Transverse colon (tissue), 4 donors: ENCODE results near the gene PTPRG. TPM values are rescaled to one million over a fixed set of nuclear protein-coding genes. Genes with fewer than 3 reads are reported as not detected.

Source experiments
- DNase-seq: peaks from one replicate; pipeline ENCODE4 v3.0.0-alpha.2; 2019
- H3K27ac ChIP-seq, 4 donors: fragments of 200-600 bp; sonication (generic); 2 replicates each; pipeline ENCODE4 v1.5.1; 2016 to 2018; ENCODE audit warnings: inconsistent platforms in 4 of 4
- H3K27me3 ChIP-seq: fragments of 200-600 bp; sonication (generic); 2 replicates; pipeline ENCODE4 v1.5.1; 2017; ENCODE audit warnings: inconsistent platforms
- H3K36me3 ChIP-seq, 4 donors: fragments of 200-600 bp; sonication (generic); 2 replicates each; pipeline ENCODE4 v1.5.1; 2017 to 2019; ENCODE audit warnings: inconsistent platforms in 4 of 4
- H3K4me1 ChIP-seq, 4 donors: fragments of 200-600 bp; sonication (generic); 2 replicates each; pipeline ENCODE4 v1.5.1; 2017 to 2020; ENCODE audit warnings: inconsistent platforms in 4 of 4
- H3K4me3 ChIP-seq, 4 donors: fragments of 200-600 bp; sonication (generic); 1 replicate in 1 of 4; 2 replicates in 3 of 4; pipeline versions ENCODE4 v1.5.1 to v1.6.1; 2017 to 2019; ENCODE audit warnings: inconsistent platforms in 4 of 4
- H3K9me3 ChIP-seq, 2 donors: fragments of 200-600 bp; sonication (generic); 2 replicates each; pipeline ENCODE4 v1.5.1; 2017 to 2019; ENCODE audit warnings: inconsistent platforms in 2 of 2
- CTCF ChIP-seq, 5 experiments: fragments of 200-600 bp in 3 of 5; fragments of 450-650 bp in 2 of 5; sonication (generic) in 3 of 5; IDR thresholded peaks; 1 replicate in 2 of 5; 2 replicates in 3 of 5; pipeline ENCODE4 v1.5.1; 2016 to 2017; ENCODE audit warnings: antibody characterized with exemption in 5 of 5, inconsistent platforms in 3 of 5, mild to moderate bottlenecking in 2 of 5, moderate library complexity in 1 of 5
- EP300 ChIP-seq: sonication (generic); formaldehyde crosslinking; IDR thresholded peaks from one replicate; pipeline ENCODE4 v1.6.1; 2017; ENCODE audit warnings: antibody characterized with exemption, low read depth
- POLR2A ChIP-seq: fragments of 450-650 bp; IDR thresholded peaks from one replicate; pipeline ENCODE4 v1.6.1; 2016; ENCODE audit warnings: antibody characterized with exemption, mild to moderate bottlenecking, moderate library complexity
- POLR2AphosphoS5 ChIP-seq, 3 donors: sonication (generic); formaldehyde crosslinking; IDR thresholded peaks; one replicate each; pipeline ENCODE4 v1.6.1; 2016; ENCODE audit warnings: antibody characterized with exemption in 3 of 3
- WGBS, 2 donors: methylation state at CpG; one replicate each; pipeline ENCODE4 v1.1.5; 2018; ENCODE audit warnings: low coverage in 1 of 2; 5-methylcytosine and 5-hydroxymethylcytosine counted together
- in situ Hi-C, 4 donors: fragments of 200-750 bp; cut with MboI; loops; one replicate each; pipeline versions ENCODE4 v1.15.0 to v1.15.1; 2017; ENCODE audit warnings: low sequenced_read_pairs in 3 of 4, low pct_ligation_motif_present in 1 of 4, low pct_unique_long_range_greater_than_20kb in 1 of 4
- intact Hi-C: fragments of 100-400 bp; cut with DNase I; formaldehyde crosslinking; loops from one replicate; pipeline ENCODE4 v1.15.1; 2023; ENCODE audit warnings: low total_unique reads
- total RNA-seq, 4 donors: library from RNA; depleted of rRNA; stranded (reverse); fragments of >200 nt; gene quantifications; one replicate each; pipeline ENCODE4 v1.1.0, GENCODE V29; 2016

The PTPRG gene
- total RNA-seq, 4 donors from 2014 or later, result 29.2 to 83.4 (median 41.6) TPM

- Histone ChIP-seq H3K9me3 (no peaks in the 10 kb centered on the region), H3K27me3 (no peaks in the 10 kb centered on the region), H3K27ac (peak overlapping the region in 1 of 4 donors; percentile 41), H3K36me3 (no peaks in the 10 kb centered on the region), H3K4me3 (no peak overlapping the region), H3K4me1 (peaks cover 6 to 23% (median 15%) of the 10 kb centered on the region in 4 donors)
- DNase-seq, result no peak
- in situ Hi-C loops (no loop called here), intact Hi-C loops (no loop called here)
- WGBS, 2 donors, result 87 to 92% methylated on average over 2 to 9 of the region's 9 CpGs
- TF ChIP-seq CTCF (IDR thresholded peaks at IDR 0.05) (no peak), POLR2AphosphoS5 (IDR thresholded peaks at IDR 0.05) (no peak), POLR2A (no peak), EP300 (no peak)
Observed at GRCh38 chr3:61903074-61903473, 341.7 kb downstream of the PTPRG start.

- Histone ChIP-seq H3K27me3 (no peaks in the 10 kb centered on the region), H3K9me3 (no peaks in the 10 kb centered on the region), H3K27ac (peak overlapping the region; percentile 4 to 62 (median 51)), H3K36me3 (no peaks in the 10 kb centered on the region), H3K4me3 (no peak overlapping the region), H3K4me1 (peaks cover 6 to 19% (median 15%) of the 10 kb centered on the region in 4 donors)
- 22 to 40% methylated on average over 3 to 4 of the region's 4 CpGs for WGBS, 2 donors
- TF ChIP-seq CTCF (IDR thresholded peaks at IDR 0.05) (no peak), POLR2A (no peak), EP300 (no peak), POLR2AphosphoS5 (IDR thresholded peaks at IDR 0.05) (no peak)
- in situ Hi-C loops, result no loop called here
- DNase-seq, result no peak
- intact Hi-C loops, result no loop called here
Observed at GRCh38 chr3:61903931-61904657, 342.7 kb downstream of the PTPRG start.

- H3K4me3 ChIP-seq, result no peak overlapping the region
- no peak overlapping the region for H3K27ac ChIP-seq
- TF ChIP-seq POLR2AphosphoS5 (IDR thresholded peaks at IDR 0.05), result no peak
- no peak for TF ChIP-seq EP300
- TF ChIP-seq POLR2A, result no peak
- TF ChIP-seq CTCF (IDR thresholded peaks at IDR 0.05), result no peak
- no peaks in the 10 kb centered on the region for H3K36me3 ChIP-seq
- no peak for DNase-seq
- H3K4me1 ChIP-seq, result peaks cover 6 to 19% (median 15%) of the 10 kb centered on the region in 4 donors
- in situ Hi-C loops, result no loop called here
- 89 to 93% methylated on average over 6 to 7 of the region's 7 CpGs for WGBS, 2 donors
- H3K9me3 ChIP-seq, result no peaks in the 10 kb centered on the region
- no peaks in the 10 kb centered on the region for H3K27me3 ChIP-seq
- intact Hi-C loops, result no loop called here
Observed at GRCh38 chr3:61907210-61907795, 345.9 kb downstream of the PTPRG start.

GRCh38 chr3:61908382-61908781 is 347.0 kb downstream of the PTPRG start:
- in situ Hi-C loops, result no loop called here
- H3K27me3 ChIP-seq, result no peaks in the 10 kb centered on the region
- H3K36me3 ChIP-seq, result no peaks in the 10 kb centered on the region
- intact Hi-C loops, result no loop called here
- WGBS, 2 donors, result 18 to 40% methylated on average over 1 of the region's 1 CpG
- no peaks in the 10 kb centered on the region for H3K9me3 ChIP-seq
- DNase-seq, result no peak
- no peak overlapping the region for H3K27ac ChIP-seq
- TF ChIP-seq EP300, result no peak
- no peak for TF ChIP-seq POLR2A
- no peak for TF ChIP-seq CTCF (IDR thresholded peaks at IDR 0.05)
- TF ChIP-seq POLR2AphosphoS5 (IDR thresholded peaks at IDR 0.05), result no peak
- H3K4me1 ChIP-seq, result peaks cover 6 to 16% (median 15%) of the 10 kb centered on the region in 4 donors
- H3K4me3 ChIP-seq, result no peak overlapping the region
